ENCODE measurements around the gene SIGLEC5. TPM values are rescaled to one million over a fixed set of nuclear protein-coding genes. Genes with fewer than 3 reads are reported as not detected.
"Not testable (repeated sequence)": the region's sequence is repeated elsewhere in the genome, so short reads cannot be mapped to it uniquely, and the experiment has no call there.

Gene SIGLEC5
- polyA plus RNA-seq (2012; ENCODE audit: low read depth, missing spikeins), result not detected

DNA sequence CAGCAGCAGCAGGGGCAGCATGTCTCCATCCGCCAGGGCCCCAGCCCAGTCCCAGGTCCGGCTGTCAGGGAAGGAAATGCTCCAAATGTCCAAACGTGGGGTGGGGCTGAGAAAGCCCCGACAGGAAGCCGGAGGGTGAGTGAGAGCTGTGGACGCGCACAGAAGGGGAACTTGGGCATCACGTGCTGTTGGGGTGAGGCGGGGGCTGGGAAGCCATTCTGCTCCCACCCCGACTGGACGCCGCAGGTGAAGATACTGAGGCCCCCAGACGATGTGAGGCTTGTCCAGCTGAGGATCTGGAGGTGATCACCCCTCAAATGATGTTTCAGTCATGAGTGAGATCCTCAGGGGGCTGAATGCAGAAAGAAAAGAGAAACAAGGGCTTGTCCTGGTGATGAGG, at the start of gene SIGLEC5:
Gene SIGLEC5, minus strand, starts transcription at position 87 of the 400 bp plus-strand sequence. Its CDS starts 66 bp downstream, at position 21.
- FAIRE-seq; DNase-seq (ENCODE audit: insufficient read length, low spot score): not testable (repeated sequence)

- TF ChIP-seq POLR2AphosphoS5 (IDR thresholded peaks at IDR 0.05; ENCODE audit: low read depth, low read length) (no peak), PAX5 (IDR thresholded peaks at IDR 0.05; ENCODE audit: insufficient read depth, low read length, severe bottlenecking) (no peak), POU2F2 (IDR thresholded peaks at IDR 0.05; ENCODE audit: low read depth, low read length) (no peak), SPI1 (IDR thresholded peaks at IDR 0.05; ENCODE audit: low read depth, low read length) (no peak), TAF1 (IDR thresholded peaks at IDR 0.05; ENCODE audit: low read depth, low read length) (no peak), POLR2A (IDR thresholded peaks at IDR 0.05; ENCODE audit: low read depth, low read length) (no peak)
- DNase-seq (ENCODE audit: insufficient read length, low spot score), result no peak
- no peak for FAIRE-seq
These were observed 46.4 kb upstream of the SIGLEC5 start for GRCh38 chr19:51676566-51677083.

DNA sequence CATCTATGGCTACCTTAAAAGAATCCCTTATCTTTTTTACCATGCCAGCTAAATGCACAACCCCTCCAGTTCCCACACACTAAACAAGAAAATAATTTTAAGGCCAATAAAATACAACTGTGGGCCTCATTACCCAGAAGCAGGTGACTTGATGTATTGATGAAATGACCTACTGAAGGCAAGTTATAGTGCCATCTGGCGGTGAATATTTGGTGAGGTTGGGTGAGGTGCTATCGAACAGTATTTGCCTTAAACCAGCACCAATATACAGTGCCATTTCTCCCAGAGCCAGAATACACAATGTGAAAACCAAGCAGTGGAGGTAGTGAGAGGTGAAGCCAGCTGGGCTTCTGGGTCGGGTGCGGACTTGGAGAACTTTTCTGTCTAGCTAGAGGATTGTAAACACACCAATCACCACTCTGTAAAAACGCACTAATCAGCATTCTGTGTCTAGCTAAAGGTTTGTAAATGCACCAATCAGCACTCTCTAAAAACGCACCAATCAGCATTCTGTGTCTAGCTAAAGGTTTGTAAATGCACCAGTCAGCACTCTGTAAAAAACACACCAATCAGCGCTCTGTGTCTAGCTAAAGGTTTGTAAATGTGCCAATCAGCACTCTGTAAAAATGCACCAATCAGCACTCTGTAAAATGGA, 45.8 kb upstream of the SIGLEC5 start:
- DNase-seq (ENCODE audit: insufficient read length, low spot score), result not testable (repeated sequence)
- FAIRE-seq, result peak; percentile 57

DNA sequence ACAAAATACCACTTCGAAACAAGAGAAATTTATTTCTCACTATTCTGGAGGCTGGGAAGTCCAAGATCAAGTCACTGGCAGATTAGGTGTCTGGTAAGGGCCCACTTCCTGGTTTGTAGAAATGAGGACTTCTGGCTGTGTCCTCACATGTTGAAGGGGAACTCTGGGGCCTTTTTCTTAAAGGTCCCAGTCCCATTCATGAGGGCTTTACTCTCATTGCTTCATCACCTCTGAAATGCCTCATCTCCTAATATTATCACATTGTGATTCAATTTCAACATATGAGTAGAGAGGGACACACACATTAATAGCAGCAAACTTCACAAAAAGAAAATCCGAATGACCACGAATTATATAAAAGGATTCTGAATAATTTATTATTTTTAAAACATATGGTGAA, 38.0 kb upstream of the SIGLEC5 start:
- no peak for DNase-seq (ENCODE audit: insufficient read length, low spot score)
- no peak for TF ChIP-seq PAX5 (IDR thresholded peaks at IDR 0.05; ENCODE audit: insufficient read depth, low read length, severe bottlenecking)
- peak; percentile 37 for TF ChIP-seq SPI1 (IDR thresholded peaks at IDR 0.05; ENCODE audit: low read depth, low read length)
- no peak for FAIRE-seq

GRCh38 chr19:51664997-51665396, 34.8 kb upstream of the SIGLEC5 start:
- no peak for FAIRE-seq
- TF ChIP-seq POLR2AphosphoS5 (IDR thresholded peaks at IDR 0.05; ENCODE audit: low read depth, low read length) (no peak), POU2F2 (IDR thresholded peaks at IDR 0.05; ENCODE audit: low read depth, low read length) (no peak), PAX5 (IDR thresholded peaks at IDR 0.05; ENCODE audit: insufficient read depth, low read length, severe bottlenecking) (no peak), POLR2A (IDR thresholded peaks at IDR 0.05; ENCODE audit: low read depth, low read length) (no peak), TAF1 (IDR thresholded peaks at IDR 0.05; ENCODE audit: low read depth, low read length) (no peak), SPI1 (IDR thresholded peaks at IDR 0.05; ENCODE audit: low read depth, low read length) (no peak)
- DNase-seq (ENCODE audit: insufficient read length, low spot score), result no peak

GRCh38 chr19:51664131-51664530, 33.9 kb upstream of the SIGLEC5 start:
- TF ChIP-seq SPI1 (IDR thresholded peaks at IDR 0.05; ENCODE audit: low read depth, low read length) (no peak), POLR2A (IDR thresholded peaks at IDR 0.05; ENCODE audit: low read depth, low read length) (no peak), PAX5 (IDR thresholded peaks at IDR 0.05; ENCODE audit: insufficient read depth, low read length, severe bottlenecking) (no peak), POLR2AphosphoS5 (IDR thresholded peaks at IDR 0.05; ENCODE audit: low read depth, low read length) (no peak), TAF1 (IDR thresholded peaks at IDR 0.05; ENCODE audit: low read depth, low read length) (no peak), POU2F2 (IDR thresholded peaks at IDR 0.05; ENCODE audit: low read depth, low read length) (no peak)
- FAIRE-seq, result no peak
- no peak for DNase-seq (ENCODE audit: insufficient read length, low spot score)

DNA sequence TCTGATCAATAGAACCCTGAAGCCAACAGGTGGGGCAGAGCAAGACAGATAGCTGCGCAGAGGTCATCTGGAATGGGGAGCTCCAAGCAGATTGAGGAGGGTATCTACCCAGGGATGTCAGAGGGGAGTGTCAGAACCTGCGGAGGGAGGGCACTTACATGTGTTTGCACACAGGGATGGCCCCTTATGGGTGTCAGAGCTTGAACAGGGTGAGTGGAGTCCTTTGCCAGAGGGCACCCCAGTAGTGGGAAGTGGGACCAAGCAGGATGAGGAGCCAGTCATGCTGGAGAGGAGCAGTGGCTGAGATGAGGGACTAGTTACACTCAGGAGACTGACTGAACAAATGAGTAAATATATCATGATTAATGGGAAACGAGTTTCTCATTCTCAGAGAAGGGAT, 33.4 kb upstream of the SIGLEC5 start:
- TF ChIP-seq TAF1 (IDR thresholded peaks at IDR 0.05; ENCODE audit: low read depth, low read length) (no peak), PAX5 (IDR thresholded peaks at IDR 0.05; ENCODE audit: insufficient read depth, low read length, severe bottlenecking) (no peak), POLR2A (IDR thresholded peaks at IDR 0.05; ENCODE audit: low read depth, low read length) (no peak), POLR2AphosphoS5 (IDR thresholded peaks at IDR 0.05; ENCODE audit: low read depth, low read length) (no peak), SPI1 (IDR thresholded peaks at IDR 0.05; ENCODE audit: low read depth, low read length) (no peak), POU2F2 (IDR thresholded peaks at IDR 0.05; ENCODE audit: low read depth, low read length) (no peak)
- DNase-seq (ENCODE audit: insufficient read length, low spot score) (no peak), FAIRE-seq (no peak)

DNA sequence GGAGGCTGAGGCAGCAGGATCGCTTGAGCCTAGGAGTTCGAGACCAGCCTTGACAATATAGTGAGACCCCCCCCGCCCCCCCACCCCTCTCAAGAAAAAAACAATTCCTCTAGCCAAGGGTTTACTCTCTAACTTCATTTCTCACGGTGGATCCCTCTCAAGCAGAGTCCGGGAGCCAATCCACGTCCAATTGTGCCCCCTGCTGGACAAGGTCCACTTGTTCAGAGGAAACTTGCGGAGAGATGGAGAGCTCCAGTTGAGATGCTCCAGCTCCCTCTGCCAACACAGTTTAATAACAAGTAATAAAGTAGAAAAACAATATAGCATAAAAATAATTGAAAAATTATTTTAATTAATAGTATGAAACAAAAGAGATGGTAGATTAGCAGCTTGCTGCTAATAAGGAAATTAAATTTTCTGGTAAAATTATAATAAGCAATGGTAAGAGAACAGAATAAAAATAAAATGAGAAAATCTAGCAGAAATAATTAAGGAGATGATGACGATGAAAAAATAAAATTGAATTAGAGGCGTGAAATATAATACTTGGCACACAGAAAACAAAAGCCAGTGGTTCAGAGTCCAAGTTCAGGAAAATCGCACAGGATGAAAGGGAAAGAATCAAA, 30.9 kb upstream of the SIGLEC5 start:
- FAIRE-seq, result peak; percentile 26
- TF ChIP-seq POLR2AphosphoS5 (IDR thresholded peaks at IDR 0.05; ENCODE audit: low read depth, low read length) (no peak), SPI1 (IDR thresholded peaks at IDR 0.05; ENCODE audit: low read depth, low read length) (no peak), PAX5 (IDR thresholded peaks at IDR 0.05; ENCODE audit: insufficient read depth, low read length, severe bottlenecking) (no peak), POU2F2 (IDR thresholded peaks at IDR 0.05; ENCODE audit: low read depth, low read length) (no peak), TAF1 (IDR thresholded peaks at IDR 0.05; ENCODE audit: low read depth, low read length) (no peak), POLR2A (IDR thresholded peaks at IDR 0.05; ENCODE audit: low read depth, low read length) (no peak)

DNA sequence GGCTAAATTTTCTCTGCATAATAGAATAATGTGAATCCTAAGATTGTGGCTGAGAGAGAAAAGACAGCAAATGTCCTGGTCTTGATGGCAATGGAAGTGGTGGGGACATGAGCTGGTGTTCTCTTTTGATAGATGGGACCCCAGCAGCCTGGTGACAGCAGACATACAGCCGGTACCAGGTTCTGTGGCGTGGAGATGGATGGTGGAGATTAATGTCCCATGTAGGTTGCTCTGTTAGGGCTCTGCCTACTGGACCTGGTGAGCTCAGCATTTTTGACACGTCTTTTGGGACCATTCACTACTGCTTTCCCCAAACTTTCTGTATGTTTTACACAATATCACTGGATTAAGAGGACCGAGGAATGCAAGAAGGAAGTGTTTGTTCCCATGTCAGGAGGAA, 24.6 kb upstream of the SIGLEC5 start:
- TF ChIP-seq TAF1 (IDR thresholded peaks at IDR 0.05; ENCODE audit: low read depth, low read length) (no peak), POU2F2 (IDR thresholded peaks at IDR 0.05; ENCODE audit: low read depth, low read length) (no peak), SPI1 (IDR thresholded peaks at IDR 0.05; ENCODE audit: low read depth, low read length) (no peak), PAX5 (IDR thresholded peaks at IDR 0.05; ENCODE audit: insufficient read depth, low read length, severe bottlenecking) (no peak), POLR2A (IDR thresholded peaks at IDR 0.05; ENCODE audit: low read depth, low read length) (no peak), POLR2AphosphoS5 (IDR thresholded peaks at IDR 0.05; ENCODE audit: low read depth, low read length) (no peak)
- DNase-seq (ENCODE audit: insufficient read length, low spot score) (no peak), FAIRE-seq (no peak)

More for the DNA sequence above, 30.9 kb upstream of the SIGLEC5 start:
- no peak for DNase-seq (ENCODE audit: insufficient read length, low spot score)

GRCh38 chr19:51653162-51653561, 23.0 kb upstream of the SIGLEC5 start:
- no peak for DNase-seq (ENCODE audit: insufficient read length, low spot score)
- peak; percentile 45 for FAIRE-seq
- TF ChIP-seq POLR2A (IDR thresholded peaks at IDR 0.05; ENCODE audit: low read depth, low read length), result no peak
- TF ChIP-seq PAX5 (IDR thresholded peaks at IDR 0.05; ENCODE audit: insufficient read depth, low read length, severe bottlenecking), result no peak
- no peak for TF ChIP-seq SPI1 (IDR thresholded peaks at IDR 0.05; ENCODE audit: low read depth, low read length)
- TF ChIP-seq POLR2AphosphoS5 (IDR thresholded peaks at IDR 0.05; ENCODE audit: low read depth, low read length), result no peak
- TF ChIP-seq TAF1 (IDR thresholded peaks at IDR 0.05; ENCODE audit: low read depth, low read length), result no peak
- TF ChIP-seq POU2F2 (IDR thresholded peaks at IDR 0.05; ENCODE audit: low read depth, low read length), result no peak
